Esophagus muscularis mucosa (tissue), 4 donors: ENCODE measurements around the gene SMIM14. TPM values are rescaled to one million over a fixed set of nuclear protein-coding genes. Genes with fewer than 3 reads are reported as not detected.
"Not testable (repeated sequence)": the region's sequence is repeated elsewhere in the genome, so short reads cannot be mapped to it uniquely, and the experiment has no call there.

Source experiments
- DNase-seq: peaks from one replicate; pipeline ENCODE4 v3.0.0-alpha.2; 2017; ENCODE audit errors: extremely low spot score
- H3K27ac ChIP-seq, 4 donors: fragments of 200-600 bp; sonication (generic); replicated peaks in 1 of 4; 1 replicate in 3 of 4; 2 replicates in 1 of 4; pipeline ENCODE4 v1.5.1; 2016 to 2019; ENCODE audit warnings: mild to moderate bottlenecking in 1 of 4
- H3K27me3 ChIP-seq, 4 donors: fragments of 200-600 bp; sonication (generic); one replicate each; pipeline versions ENCODE4 v1.5.1 to v1.6.0; 2016 to 2019
- H3K36me3 ChIP-seq, 4 donors: fragments of 200-600 bp; sonication (generic); one replicate each; pipeline ENCODE4 v1.5.1; 2016 to 2019
- H3K4me1 ChIP-seq, 4 donors: fragments of 200-600 bp; sonication (generic); one replicate each; pipeline ENCODE4 v1.5.1; 2016 to 2019
- H3K4me3 ChIP-seq, 4 donors: fragments of 200-600 bp; sonication (generic); 1 replicate in 2 of 4; 2 replicates in 2 of 4; pipeline ENCODE4 v1.5.1; 2016 to 2019; ENCODE audit warnings: mild to moderate bottlenecking in 4 of 4, moderate library complexity in 1 of 4
- H3K9me3 ChIP-seq, 4 donors: fragments of 200-600 bp; sonication (generic); 1 replicate in 3 of 4; 2 replicates in 1 of 4; pipeline ENCODE4 v1.5.1; 2016 to 2019
- EP300 ChIP-seq: sonication (generic); formaldehyde crosslinking; IDR thresholded peaks from one replicate; pipeline ENCODE4 v1.6.1; 2017; ENCODE audit warnings: antibody characterized with exemption
- POLR2A ChIP-seq: fragments of 450-650 bp; IDR thresholded peaks from one replicate; pipeline ENCODE4 v1.6.1; 2017; ENCODE audit warnings: antibody characterized with exemption, moderate library complexity, mild to moderate bottlenecking, low read depth
- POLR2AphosphoS5 ChIP-seq, 2 donors: sonication (generic); formaldehyde crosslinking; IDR thresholded peaks; one replicate each; pipeline ENCODE4 v1.6.1; 2017; ENCODE audit warnings: antibody characterized with exemption in 2 of 2
- WGBS: methylation state at CpG from one replicate; pipeline ENCODE4 v1.1.5; 2018; 5-methylcytosine and 5-hydroxymethylcytosine counted together
- intact Hi-C: fragments of 100-400 bp; cut with DNase I; formaldehyde crosslinking; loops from one replicate; pipeline ENCODE4 v1.15.1; 2023
- total RNA-seq, 4 donors: library from RNA; depleted of rRNA; stranded (reverse); fragments of >200 nt; gene quantifications; one replicate each; pipeline versions ENCODE4 v1.1.0 to v1.2.1, GENCODE V29; 2016
- TF ChIP-seq, protein P1 (sequence below), 3 experiments: fragments of 200-600 bp in 2 of 3; fragments of 450-650 bp in 1 of 3; sonication (generic) in 2 of 3; IDR thresholded peaks; one replicate each; pipeline ENCODE4 v1.5.1; 2017 to 2019; ENCODE audit warnings: antibody characterized with exemption in 3 of 3, mild to moderate bottlenecking in 2 of 3, moderate library complexity in 1 of 3

SMIM14 gene
- total RNA-seq, 4 donors from 2014 or later: 27.3 to 39.0 (median 29.6) TPM

DNA sequence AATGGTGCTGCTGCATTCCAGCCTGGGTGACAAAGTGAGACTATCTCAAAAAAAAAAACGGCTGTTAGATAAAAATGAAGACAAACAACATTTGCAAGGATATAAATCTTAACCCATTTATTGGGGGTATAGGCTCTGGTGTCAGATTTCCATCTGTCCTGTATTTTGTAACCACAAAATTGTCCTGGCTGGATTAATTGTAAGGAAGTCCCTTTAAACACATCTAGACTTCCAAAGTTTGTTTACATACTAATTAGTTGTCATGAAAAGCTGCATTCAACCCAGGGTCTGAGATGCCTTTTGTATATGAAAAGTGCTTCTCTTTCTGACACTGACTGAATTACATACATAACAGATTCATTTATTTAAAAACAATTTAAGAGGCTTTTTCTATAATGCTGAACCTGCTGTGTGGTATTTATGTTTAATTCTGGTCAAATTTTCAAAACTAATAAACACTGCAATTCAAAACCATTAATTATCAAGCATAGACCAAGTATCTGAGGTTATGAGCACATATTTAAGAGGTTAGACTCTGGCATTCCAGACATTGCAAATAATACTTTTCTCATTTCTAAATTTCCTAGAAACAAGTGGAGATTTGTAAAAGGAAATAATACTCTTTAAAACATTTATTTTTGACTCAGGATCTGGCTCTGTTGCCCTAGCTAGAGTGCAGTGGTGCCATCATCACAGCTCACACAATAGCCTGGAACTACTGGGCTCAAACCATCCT, 93.9 kb downstream of the SMIM14 start:
- Histone ChIP-seq H3K36me3 (peaks cover 0 to 21% (median 6%) of the 10 kb centered on the region in 4 donors), H3K27me3 (no peaks in the 10 kb centered on the region), H3K9me3 (no peaks in the 10 kb centered on the region), H3K4me3 (no peak overlapping the region), H3K27ac (no peak overlapping the region), H3K4me1 (no peaks in the 10 kb centered on the region)
- intact Hi-C loops: no loop called here
- DNase-seq: no peak
- TF ChIP-seq POLR2AphosphoS5 (IDR thresholded peaks at IDR 0.05): no peak
- no peak for TF ChIP-seq POLR2A
- TF ChIP-seq, protein P1, sequence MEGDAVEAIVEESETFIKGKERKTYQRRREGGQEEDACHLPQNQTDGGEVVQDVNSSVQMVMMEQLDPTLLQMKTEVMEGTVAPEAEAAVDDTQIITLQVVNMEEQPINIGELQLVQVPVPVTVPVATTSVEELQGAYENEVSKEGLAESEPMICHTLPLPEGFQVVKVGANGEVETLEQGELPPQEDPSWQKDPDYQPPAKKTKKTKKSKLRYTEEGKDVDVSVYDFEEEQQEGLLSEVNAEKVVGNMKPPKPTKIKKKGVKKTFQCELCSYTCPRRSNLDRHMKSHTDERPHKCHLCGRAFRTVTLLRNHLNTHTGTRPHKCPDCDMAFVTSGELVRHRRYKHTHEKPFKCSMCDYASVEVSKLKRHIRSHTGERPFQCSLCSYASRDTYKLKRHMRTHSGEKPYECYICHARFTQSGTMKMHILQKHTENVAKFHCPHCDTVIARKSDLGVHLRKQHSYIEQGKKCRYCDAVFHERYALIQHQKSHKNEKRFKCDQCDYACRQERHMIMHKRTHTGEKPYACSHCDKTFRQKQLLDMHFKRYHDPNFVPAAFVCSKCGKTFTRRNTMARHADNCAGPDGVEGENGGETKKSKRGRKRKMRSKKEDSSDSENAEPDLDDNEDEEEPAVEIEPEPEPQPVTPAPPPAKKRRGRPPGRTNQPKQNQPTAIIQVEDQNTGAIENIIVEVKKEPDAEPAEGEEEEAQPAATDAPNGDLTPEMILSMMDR (IDR thresholded peaks at IDR 0.05): no peak
- TF ChIP-seq EP300: no peak
- WGBS: 0% methylated on average over 1 of the region's 1 CpG

DNA sequence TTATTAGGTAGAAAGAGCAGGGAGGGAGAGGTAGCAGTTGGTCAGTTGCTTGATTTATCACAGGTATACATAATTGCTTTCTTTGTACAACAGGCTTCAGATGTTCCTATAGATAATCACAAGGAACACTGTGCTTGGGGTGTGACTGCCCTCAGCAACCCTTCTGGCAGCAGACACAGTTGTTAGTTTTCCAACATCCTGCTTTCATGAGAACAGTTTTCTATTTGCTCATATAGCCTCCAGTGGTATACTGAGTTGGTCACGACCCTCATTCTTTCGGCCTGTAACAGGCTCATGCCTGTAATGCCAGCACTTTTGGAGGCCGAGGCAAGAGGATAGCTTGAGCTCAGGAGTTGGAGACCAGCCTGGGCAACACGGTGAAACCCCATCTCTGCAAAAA, 94.6 kb downstream of the SMIM14 start:
- WGBS: 93% methylated on average over 4 of the region's 4 CpGs
- H3K27ac ChIP-seq, H3K9me3 ChIP-seq, DNase-seq, intact Hi-C loops, H3K4me3 ChIP-seq, H3K4me1 ChIP-seq, H3K27me3 ChIP-seq: not testable (repeated sequence)
- H3K36me3 ChIP-seq: peaks cover 0 to 17% (median 6%) of the 10 kb centered on the region in 4 donors

DNA sequence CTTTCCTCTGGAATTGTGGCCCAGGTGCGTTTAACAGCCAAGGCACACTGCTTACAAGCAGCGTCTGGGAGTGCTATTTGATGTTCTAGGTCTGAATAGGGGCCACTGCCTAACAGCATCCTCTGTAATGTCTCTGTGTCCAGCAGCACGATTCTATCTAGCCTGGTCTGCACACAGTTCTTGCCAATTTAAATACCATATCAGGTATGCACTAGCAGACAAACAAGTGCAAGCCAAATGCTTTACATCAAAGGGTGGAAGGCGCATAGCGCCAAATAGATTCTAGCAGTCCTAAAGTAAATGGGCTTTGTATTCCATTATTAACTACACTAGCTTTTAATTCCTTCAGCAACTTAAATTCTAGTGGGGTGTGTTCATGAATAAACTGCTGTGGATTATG, 95.6 kb downstream of the SMIM14 start:
- Histone ChIP-seq H3K27me3 (no peaks in the 10 kb centered on the region), H3K9me3 (no peaks in the 10 kb centered on the region), H3K4me3 (no peak overlapping the region), H3K36me3 (peaks cover 0 to 12% (median 3%) of the 10 kb centered on the region in 4 donors), H3K4me1 (no peaks in the 10 kb centered on the region), H3K27ac (no peak overlapping the region)
- 86% methylated on average over 5 of the region's 5 CpGs for WGBS
- TF ChIP-seq EP300 (no peak), POLR2A (no peak), POLR2AphosphoS5 (IDR thresholded peaks at IDR 0.05) (no peak)
- TF ChIP-seq, protein P1 (IDR thresholded peaks at IDR 0.05): no peak
- intact Hi-C loops: no loop called here
- DNase-seq: no peak

DNA sequence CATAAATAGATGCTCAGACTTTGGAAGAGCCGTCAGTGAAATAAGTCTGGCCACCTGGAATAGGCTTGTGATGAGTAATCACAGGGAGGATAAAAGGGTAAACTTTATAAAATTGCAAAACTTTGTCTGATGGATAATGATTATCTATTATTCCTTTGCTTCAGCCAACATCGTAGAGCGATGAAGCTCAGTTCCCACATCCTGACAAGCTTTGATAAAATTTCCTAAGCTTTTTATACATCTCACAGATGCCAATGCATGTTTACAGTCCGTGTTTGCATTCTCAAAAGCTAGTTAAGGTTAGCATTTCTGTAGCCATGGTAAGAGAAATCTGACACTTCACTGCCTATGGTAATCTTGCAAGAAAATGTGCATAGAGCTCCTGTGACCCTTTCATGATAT, 96.1 kb downstream of the SMIM14 start:
- DNase-seq: no peak
- Histone ChIP-seq H3K9me3 (no peaks in the 10 kb centered on the region), H3K36me3 (peaks cover 0 to 12% (median 3%) of the 10 kb centered on the region in 4 donors), H3K27ac (no peak overlapping the region), H3K4me1 (no peaks in the 10 kb centered on the region), H3K27me3 (no peaks in the 10 kb centered on the region), H3K4me3 (no peak overlapping the region)
- 53% methylated on average over 4 of the region's 4 CpGs for WGBS
- TF ChIP-seq EP300: no peak
- intact Hi-C loops: no loop called here

DNA sequence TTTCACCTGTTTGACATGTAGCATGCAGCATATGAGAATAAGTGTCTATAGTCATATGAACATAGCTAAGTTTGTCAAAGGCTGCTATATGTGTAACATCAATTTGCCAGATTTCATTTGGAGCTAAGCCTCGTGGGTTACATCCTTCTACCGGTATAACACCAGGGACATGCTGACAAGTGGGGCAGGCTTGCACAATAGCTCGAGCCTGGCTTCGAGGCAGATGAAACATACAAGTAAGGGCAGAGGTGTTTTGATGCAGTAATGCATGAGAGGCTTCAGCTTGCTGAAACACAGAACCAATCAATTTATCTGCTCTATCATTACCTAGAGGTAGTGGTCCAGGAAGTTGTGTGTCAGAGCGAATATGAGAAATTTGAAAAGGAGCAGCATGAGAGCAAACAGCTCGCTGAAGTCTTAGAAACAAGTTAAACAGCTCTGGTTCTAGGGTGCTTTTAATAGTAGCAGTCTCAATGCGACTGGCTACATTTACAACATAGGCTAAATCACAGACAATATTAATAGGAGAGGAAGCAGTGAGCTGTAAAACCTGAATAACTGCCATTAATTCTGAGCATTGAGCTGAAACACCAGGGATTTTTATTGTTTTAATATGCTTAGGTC, 96.6 kb downstream of the SMIM14 start:
- H3K9me3 ChIP-seq: no peaks in the 10 kb centered on the region
- WGBS: 67% methylated on average over 7 of the region's 7 CpGs
- H3K27me3 ChIP-seq: no peaks in the 10 kb centered on the region
- TF ChIP-seq POLR2AphosphoS5 (IDR thresholded peaks at IDR 0.05): no peak
- no peak for TF ChIP-seq POLR2A
- TF ChIP-seq, protein P1 (IDR thresholded peaks at IDR 0.05): no peak
- TF ChIP-seq EP300: no peak
- intact Hi-C loops: no loop called here
- peaks cover 0 to 12% (median 3%) of the 10 kb centered on the region in 4 donors for H3K36me3 ChIP-seq
- no peak overlapping the region for H3K4me3 ChIP-seq
- no peak for DNase-seq
- H3K27ac ChIP-seq: no peak overlapping the region
- no peaks in the 10 kb centered on the region for H3K4me1 ChIP-seq
